Activated CD4-positive, alpha-beta T cell treated with anti-CD3 and anti-CD28 coated beads for 48 hours (primary cell): ENCODE results near the gene ZNF451.
"Not testable (repeated sequence)": the region's sequence is repeated elsewhere in the genome, so short reads cannot be mapped to it uniquely, and the experiment has no call there.

ENCODE experiments used
- DNase-seq: peaks from one replicate; pipeline ENCODE4 v3.0.0-alpha.2; 2020

Gene ZNF451, protein sequence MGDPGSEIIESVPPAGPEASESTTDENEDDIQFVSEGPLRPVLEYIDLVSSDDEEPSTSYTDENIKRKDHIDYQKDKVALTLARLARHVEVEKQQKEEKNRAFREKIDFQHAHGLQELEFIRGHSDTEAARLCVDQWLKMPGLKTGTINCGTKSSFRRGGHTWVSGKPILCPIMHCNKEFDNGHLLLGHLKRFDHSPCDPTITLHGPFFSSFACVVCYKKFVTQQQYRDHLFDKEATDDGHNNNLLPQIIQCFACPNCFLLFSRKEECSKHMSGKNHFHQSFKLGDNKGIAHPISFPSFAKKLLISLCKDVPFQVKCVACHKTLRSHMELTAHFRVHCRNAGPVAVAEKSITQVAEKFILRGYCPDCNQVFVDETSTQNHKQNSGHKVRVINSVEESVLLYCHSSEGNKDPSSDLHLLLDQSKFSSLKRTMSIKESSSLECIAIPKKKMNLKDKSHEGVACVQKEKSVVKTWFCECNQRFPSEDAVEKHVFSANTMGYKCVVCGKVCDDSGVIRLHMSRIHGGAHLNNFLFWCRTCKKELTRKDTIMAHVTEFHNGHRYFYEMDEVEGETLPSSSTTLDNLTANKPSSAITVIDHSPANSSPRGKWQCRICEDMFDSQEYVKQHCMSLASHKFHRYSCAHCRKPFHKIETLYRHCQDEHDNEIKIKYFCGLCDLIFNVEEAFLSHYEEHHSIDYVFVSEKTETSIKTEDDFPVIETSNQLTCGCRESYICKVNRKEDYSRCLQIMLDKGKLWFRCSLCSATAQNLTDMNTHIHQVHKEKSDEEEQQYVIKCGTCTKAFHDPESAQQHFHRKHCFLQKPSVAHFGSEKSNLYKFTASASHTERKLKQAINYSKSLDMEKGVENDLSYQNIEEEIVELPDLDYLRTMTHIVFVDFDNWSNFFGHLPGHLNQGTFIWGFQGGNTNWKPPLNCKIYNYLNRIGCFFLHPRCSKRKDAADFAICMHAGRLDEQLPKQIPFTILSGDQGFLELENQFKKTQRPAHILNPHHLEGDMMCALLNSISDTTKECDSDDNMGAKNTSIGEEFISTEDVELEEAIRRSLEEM

DNA sequence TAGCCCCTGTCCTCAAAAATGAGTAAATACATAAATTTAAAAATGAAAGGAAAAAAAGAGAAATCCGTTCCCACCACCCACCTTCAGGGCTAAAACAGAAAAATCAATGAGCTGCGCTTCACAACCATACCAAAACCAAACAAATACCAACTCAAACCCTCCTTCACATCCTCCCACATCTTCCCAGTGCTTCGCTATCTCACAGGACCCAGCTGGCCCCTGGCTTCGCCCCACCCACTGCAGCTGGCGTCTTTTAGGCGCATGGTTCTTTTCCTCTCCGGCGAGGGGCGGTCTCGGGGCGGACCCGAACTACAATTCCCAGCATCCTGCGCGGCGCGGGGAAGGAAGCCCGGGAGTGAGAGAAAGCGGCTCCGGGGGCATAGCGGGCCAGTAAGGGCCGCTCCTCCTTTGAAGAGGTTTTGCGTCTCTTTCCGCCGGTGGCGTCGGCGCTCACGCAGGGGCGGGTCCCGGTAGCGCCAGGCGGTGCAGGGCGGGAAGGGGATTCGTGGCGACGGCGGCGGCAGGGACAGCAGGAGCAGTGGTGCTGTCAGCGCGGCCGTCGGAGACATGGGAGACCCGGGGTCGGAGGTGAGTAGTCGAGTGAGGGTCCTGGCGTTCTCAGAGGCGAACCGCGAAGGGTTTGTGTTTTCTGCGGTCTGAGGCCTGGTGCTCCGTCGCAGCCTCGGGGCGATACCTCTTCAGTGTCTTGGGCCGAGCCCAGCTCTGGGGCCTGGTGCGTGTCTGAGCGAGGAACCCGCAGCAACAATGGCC is at the start of gene ZNF451:
Gene ZNF451 (plus strand): TSS at position 502 of the 771 bp plus-strand sequence. CDS start 66 bp downstream, at position 568.
- DNase-seq: peak; percentile 98

DNA sequence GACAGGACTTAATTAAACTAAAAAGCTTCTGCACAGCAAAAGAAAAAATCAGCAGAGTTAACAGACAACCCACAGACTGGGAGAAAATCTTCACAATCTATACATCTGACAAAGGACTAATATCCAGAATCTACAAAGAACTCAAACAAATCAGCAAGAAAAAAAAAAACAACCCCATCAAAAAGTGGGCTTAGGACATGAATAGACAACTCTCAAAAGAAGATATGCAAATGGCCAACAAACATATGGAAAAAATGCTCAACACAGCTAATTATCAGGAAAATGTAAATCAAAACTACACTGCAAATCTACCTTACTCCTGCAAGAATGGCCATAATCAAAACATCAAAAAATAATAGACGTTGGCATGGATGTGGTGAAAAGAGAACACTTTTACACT is 45.9 kb upstream of the ZNF451 start:
- not testable (repeated sequence) for DNase-seq

DNA sequence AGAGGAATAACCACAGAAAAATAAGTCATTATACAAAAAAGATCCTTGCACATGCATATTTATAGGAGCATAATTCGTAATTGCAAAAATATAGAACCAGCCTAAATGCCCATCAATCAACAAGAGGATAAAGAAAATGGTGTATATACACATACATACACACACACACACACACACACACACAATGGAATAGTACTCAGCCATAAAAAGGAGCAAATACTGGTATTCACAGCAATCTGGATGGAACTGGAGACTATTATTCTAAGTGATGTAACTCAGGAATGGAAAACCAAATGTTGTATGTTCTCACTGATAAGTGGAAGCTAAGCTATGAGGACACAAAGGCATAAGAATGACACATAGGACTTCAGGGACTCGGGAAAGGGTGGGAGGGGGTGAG is 45.4 kb upstream of the ZNF451 start:
- no peak for DNase-seq

DNA sequence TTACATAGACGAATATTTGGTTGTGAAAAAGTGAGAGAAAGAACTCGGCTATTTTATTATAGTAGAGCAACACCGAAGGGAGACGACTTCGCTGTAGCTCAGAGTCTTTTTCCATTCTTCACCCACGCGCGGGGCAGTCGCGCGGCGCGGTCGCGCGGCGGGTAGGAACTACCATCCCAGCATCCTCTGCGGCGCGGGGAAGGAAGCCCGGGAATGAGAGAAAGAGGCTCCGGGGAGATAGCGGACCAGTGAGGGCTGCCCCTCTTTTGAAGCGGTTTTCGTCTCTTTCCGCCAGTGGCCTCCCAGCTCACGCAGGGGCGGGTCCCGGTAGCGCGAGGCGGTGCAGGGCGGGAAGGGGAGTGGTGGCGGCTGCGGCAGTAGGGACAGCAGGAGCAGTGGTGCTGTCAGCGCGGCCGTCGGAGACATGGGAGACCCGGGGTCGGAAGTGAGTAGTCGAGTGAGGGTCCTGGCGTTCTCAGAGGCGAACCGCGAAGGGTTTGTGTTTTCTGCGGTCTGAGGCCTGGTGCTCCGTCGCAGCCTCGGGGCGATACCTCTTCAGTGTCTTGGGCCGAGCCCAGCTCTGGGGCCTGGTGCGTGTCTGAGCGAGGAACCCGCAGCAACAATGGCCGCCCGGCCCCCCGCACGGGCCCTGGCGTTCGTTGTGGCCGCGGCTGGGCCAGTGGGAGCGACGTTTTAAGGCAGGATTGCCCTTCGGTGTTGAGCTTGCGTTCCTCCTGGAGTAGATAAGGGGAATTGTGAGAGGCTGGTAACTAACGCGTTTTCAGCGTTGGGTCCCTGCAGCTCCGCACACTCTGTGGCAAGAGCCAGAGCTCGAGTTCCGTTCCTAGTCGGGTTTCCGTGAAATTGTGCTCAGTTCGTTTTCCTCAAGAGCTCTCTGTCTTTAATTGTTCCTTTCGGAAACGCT is 43.4 kb upstream of the ZNF451 start, which contains the start of gene KIAA1586:
Gene KIAA1586 (plus strand): TSS at position 362 of the 925 bp plus-strand sequence. CDS start 63 bp downstream, at position 425.
- DNase-seq: peak; percentile 87

DNA sequence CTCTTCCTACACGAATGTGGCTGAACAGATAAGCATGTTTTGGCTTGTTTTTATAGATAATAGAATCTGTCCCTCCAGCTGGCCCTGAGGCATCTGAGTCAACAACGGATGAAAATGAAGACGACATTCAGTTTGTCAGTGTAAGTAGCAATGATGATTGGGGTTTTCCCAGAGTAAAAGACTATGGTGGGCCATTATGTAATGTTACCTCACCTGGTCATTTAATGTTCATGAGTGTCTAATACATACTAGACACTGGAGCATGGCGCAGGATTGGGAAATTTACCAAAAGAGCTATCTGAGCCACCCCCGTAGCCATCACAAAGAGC is 42.8 kb upstream of the ZNF451 start:
- not testable (repeated sequence) for DNase-seq

DNA sequence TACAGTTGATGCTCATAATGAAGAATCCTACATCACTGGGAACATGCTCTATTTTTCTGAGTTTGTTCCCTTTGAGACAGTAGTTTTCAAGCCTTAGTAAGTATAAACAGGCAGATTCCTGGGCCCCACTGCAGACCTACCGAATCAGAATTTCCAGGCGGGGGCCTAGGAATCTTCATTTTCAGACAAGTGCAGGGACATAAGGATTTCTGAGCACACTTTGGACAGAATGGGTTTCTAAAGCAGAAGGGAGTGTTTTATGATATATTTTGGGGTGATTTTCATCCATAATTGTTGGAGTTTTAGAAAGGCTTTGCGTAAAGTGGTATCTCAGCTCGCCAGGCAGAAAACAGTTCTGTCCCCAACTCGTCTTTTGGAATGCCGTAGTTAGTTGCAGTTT is 42.1 kb upstream of the ZNF451 start:
- not testable (repeated sequence) for DNase-seq

DNA sequence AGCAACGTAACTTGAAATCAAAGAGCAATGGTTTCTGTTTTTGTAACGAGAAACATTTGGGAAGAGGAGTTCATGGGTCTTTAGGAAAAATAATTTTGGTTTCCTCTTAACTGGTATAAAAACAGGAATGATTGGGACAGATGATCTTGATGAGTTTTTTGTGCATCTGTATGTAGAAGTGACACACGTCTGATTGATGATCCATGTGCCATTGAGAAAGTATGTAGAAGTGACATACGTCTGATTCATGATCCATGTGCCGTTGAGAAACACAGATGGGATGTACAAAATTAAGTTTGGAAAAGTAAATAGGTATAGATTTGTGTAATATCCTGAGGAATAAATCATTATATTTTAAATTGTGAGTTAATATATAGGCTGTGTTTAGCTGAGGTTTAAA is 41.4 kb upstream of the ZNF451 start:
- no peak for DNase-seq

DNA sequence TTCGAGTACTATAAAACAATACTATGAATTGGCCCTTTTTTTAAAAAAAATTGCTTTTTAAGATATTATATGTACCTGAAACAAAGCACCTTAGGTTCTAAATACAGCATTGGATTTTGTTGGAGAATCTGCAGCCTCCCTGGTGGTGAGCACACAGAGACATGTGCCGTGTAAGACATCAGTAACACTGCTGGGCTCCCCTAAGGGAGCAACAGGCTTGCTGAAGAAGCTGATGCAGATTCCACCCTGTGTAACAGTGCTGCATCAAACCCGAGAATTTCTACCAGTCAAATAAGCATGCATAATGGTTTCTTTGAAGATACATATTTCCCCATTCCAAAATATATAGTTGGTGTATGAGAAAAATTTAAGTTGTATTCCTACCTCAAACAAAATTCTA is 26.1 kb upstream of the ZNF451 start:
- DNase-seq: no peak

DNA sequence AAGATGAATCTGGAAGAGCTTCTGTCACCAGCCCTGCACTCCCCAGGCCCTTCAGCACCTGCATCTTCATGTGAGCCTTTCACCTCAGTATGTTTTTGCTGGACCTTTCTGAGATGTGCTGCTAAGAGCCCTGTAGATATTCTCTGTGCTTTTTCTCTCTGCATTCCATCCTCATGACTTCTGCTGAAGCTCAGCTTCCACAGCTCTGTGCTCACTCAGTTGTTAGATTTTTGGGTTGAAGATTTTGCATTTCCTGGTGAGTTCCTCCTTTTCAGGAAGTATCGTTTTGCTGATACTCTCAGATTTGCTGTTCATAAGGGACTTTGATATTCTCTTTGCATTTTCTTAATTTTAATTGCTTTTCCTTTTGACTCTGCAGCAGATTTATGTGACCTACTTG is 25.2 kb upstream of the ZNF451 start:
- no peak for DNase-seq

DNA sequence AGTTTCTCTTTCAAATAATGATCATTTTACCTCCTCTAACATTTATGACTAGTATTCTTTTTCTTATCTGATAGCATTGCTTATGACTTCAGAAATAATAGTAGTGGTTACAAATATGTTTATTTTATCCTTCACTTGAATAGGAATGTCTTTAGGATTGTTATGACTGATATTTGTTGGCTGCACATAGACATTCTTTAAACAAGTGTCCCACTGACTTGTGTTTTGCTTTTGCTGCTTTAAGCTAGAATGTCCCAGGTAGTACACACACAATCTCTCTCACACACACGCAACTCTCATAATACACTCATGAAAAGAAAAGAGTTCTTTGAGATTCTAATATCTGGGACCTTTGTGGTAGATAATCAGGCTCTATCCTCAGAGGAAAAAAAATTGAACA is 21.9 kb upstream of the ZNF451 start:
- DNase-seq: no peak

DNA sequence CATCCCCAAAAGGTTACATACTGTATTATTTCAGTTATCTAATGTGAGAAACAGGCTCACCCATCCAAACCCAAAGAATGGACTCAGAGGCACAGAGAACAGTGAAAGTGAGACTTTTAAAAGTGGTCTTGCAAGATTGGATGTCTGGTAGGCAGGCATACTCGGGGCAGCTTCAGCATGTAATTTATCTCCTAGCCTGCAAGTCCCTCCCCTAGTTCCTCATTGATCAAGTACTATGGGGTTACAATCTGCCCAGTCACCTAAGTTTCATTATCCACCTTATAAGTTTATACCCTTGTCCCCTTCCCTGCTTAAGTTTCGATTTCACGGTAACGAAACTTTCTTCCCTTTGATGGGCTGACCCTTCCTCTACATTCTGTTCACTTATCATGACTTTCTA is 20.8 kb upstream of the ZNF451 start:
- DNase-seq: no peak

DNA sequence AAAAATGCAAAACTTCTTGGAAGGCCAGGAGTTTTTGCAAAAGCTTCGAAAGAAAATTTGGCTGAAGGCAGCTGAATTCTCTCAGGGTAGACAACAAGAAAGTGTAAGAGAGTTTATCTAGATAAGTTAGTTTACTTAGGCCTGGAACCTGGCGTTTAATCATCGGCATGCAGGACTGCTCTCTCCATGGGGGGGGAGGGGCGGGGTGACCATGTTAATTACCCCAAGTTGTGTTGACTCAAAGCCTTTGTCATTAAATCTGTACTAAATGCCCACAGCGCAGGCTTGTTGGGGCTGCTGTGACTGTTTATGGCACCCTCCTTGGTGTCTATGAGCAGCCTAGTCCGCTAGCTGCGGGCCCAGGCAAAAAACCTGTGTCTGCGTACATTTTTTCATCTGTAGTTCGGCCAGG is 20.1 kb upstream of the ZNF451 start:
- no peak for DNase-seq

DNA sequence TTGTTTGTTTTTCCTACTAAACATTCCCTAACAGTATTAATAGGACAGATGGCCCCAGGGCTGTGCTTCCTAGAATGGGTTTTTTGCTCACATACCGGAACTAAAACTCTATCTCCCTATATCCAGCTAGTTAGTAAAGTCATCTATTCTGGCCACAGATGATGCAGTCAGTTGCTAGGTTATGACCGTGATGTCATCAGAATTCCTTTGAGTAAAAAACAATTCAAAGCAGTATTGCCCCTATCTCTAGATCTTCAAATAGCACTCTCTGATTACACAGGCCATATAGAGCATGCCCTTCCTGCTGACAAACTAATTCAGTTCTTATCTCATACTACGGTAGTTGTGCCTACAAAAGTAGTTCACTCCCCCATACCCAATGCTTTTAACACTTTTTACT is 17.9 kb upstream of the ZNF451 start:
- DNase-seq: no peak

DNA sequence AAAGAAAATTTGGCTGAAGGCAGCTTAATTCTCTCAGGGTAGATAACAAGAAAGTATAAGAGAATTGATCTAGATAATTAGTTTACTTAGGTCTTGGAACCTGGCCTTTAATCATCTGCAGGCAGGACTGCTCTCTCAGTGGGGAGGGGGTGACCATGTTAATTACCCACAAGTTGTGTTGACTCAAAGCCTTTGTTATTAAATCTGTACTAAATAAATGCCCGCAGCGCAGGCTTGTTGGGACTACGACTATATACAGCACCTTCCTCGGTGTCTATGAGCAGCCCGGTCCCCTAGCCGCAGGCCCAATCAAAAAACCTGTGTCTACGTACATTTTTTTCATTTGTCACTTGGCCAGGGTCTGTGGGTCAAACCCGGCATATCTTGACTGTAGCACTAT is 15.6 kb upstream of the ZNF451 start:
- DNase-seq: no peak

DNA sequence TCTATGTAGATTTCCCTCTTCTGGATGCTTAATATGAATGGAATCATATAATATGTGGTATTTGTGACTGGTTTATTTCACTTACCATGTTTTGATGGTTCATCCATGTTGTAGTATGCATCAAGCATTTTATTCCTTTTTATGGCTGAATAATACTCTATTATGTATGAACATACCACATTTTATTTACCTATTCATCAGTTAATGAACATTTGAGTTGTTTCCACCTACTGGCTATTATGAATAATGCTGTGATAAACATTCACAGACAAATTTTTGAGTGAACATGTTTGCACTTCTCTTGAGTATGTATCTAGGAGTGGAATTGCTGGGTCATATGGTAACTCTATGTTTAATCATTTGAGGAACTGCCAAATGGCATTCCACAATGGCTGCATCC is 14.9 kb upstream of the ZNF451 start:
- no peak for DNase-seq

DNA sequence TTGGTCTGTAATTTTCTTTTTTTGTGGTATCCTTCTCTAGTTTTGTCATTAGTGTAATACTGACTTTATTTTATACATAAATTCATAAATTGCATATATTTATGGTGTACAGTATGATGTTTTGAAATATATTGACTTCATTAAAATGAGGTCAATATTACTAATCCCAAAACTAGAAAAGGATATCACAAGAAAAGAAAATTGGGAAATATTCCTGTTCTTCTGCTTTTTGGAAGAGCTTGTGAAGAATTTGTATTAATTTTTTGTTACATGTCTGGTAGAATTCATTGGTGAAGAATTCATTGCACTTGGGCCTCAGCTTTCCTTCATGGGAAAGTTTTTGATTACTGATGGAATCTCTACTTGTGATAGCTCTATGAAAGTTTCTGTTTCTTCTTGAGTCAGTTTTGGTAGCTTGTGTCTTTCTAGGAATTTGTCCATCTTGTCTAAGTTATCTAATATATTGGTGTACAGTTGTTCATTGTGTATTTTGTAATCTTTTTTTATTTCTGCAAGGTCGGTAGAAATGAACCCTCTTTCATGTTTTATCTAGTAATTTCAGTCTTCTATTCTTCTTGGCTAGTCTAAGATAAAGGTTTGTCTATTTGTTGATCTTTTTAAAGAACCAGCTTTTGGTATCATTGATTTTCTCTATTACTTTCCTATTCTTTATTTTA is 11.3 kb upstream of the ZNF451 start:
- DNase-seq: no peak

DNA sequence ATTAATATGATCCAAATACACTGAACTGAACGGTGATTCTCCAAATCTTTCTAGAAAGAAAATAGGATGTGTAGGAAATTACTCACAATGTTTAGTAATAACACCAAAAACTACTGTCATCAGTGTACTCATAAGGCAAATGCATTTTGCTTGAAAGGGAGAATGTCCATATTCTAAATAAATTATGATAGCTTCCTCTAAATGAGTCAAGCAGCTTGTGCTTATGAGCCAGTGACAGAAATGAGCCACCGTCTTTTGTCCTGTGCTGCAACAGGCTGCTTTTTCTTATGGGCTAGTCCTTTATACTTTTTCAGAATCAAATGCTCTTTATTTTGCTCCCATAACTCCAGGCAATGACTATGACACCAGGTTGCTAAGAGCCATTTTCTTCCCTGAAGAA is 4.5 kb upstream of the ZNF451 start:
- DNase-seq: no peak

DNA sequence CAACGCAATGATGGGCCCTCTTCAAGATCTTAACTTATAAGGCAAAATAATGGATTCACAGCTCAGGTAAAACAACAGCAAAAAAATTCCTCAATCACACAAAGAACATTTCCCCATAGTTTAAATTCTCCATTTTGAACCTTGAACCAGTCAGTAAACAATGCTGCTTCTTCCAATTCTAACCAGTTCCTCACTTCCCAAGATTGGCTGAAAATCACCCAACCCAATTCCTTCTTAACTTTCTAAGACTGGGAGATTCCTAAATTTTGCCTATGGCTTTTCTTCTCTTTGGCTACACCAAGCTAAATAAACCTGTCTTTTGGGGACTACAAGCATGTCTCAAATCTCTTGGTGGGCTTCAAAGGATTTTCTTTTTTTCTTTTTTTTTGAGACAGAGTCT is 3.1 kb upstream of the ZNF451 start:
- DNase-seq: no peak

DNA sequence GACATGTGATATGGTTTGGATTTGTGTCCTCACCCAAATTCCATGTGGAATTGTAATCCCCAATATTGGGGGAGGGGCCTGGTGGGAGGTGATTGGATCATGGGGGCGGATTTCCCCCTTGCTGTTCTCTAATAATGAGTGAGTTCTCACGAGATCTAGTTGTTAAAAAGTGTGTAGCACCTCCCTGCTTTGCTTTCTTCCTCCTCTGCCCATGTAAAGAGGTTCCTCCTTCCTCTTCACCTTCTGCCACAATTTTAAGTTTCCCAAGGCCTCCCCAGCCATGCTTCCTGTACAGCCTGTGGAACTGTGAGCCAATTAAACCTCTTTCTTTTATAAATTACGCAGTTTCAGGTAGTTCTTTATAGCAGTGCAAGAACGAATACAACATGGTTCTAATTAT is 2.1 kb upstream of the ZNF451 start:
- no peak for DNase-seq

DNA sequence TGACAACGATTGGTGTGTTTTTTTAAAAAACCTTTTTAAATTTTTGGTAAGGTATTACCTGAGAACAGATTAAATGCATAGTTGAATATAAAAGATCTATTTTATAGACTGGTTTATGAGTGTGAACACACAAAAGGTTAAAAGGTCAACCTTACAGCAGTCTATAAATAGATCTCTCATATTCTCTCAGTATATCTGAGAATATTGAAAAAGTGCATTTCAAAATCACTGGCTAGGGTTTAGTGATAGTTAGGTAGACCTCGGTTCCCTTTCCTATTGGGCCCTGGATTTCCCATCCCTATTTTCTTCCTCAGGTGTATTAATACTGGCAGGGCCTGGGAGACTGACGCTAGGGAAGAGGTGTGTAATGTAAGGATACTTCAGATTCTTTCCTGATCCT is 723 bp upstream of the ZNF451 start:
- DNase-seq: no peak

DNA sequence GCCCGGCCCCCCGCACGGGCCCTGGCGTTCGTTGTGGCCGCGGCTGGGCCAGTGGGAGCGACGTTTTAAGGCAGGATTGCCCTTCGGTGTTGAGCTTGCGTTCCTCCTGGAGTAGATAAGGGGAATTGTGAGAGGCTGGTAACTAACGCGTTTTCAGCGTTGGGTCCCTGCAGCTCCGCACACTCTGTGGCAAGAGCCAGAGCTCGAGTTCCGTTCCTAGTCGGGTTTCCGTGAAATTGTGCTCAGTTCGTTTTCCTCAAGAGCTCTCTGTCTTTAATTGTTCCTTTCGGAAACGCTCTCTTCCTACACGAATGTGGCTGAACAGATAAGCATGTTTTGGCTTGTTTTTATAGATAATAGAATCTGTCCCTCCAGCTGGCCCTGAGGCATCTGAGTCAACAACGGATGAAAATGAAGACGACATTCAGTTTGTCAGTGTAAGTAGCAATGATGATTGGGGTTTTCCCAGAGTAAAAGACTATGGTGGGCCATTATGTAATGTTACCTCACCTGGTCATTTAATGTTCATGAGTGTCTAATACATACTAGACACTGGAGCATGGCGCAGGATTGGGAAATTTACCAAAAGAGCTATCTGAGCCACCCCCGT is 575 bp downstream of the ZNF451 start:
- not testable (repeated sequence) for DNase-seq
